ENCODE results near the gene PFDN2.
A peak's percentile ranks its signal among the peaks of the same experiment; 100 is the strongest.
"Not testable (repeated sequence)": the region's sequence is repeated elsewhere in the genome, so short reads cannot be mapped to it uniquely, and the experiment has no call there.

The PFDN2 gene

DNA sequence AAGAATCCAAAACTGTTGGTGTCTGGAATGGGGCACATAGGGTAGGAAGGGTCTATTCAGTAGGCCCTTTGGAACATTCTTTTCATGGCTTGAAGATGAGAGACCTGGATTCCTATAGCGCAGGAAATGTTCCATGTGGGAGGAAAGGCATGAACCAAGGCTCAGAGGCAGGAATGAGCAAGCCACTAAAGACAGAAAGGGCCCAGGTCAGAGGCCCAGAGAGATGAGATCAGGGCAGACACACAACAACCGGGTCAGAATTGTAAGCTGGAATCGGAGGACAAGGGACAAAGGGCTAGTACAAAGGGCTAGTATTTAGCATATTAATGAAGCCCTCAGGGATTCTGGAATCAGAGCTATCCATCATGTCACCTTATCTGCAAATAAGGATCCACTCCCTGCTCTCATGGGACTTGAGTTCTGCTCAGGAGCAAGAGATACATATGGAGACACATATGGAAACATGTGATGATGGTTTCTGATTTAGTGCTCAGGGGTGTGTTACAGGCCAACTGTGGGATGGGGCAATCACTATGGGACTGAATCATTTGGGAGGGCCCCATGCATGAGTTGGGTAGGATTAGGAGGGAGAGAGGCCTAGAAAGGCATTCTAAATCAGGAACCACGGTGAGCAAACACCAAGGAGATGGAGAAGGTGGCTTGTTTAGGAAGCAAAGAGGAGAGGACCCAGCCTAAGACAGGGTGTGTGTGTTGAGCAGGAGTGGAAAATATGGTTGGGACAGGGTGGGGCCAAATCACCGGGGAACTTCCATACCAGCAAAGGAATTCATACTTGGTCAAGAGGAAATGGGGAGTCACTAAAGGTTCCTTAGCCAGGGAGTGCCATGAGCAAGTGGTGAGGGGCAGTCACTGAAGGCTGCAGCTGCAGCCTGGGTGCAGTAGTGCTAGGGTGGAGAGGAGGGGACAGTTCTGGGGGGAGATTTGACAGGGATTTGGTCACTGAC lies 37.1 kb downstream of the PFDN2 start:
- DNase-seq (ENCODE audit: low read depth): no peak

DNA sequence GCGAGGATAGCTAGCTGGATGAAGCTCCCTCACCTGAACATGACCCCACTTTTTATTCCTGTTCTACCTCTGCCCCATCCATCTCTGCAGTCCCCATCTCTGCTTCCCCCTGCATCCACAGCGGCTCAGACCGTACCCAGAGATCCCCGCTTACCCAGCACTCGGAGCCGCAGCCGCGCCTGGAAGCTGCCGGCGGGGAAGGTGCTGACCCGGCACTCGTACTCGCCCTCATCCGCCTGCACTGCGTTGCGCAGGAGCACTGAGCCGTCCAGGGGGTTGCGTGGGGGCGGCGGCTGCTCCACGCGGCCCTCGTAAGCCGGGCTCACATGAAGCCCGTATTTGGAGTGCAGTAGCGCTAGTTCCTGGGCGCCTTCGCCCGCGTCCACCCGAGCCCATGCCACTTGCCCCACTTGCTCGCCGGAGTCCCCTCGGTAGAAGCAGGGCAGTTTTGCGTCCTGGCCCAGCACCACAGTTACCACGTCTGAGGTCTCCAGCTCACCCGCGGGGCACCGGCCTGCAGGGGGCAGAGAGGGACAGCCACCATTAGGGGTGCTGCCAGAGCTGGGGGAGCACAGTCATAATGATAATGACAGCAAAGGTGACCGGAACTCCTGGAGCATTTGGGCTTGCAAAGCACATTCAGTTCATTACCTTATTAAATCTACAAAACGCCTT lies 38.3 kb downstream of the PFDN2 start:
- no peak for DNase-seq (ENCODE audit: low read depth)

- no peak for DNase-seq (ENCODE audit: low read depth)
Measured at GRCh38 chr1:161077426-161077825, 40.4 kb downstream of the PFDN2 start.

GRCh38 chr1:161076410-161076809 lies 41.4 kb downstream of the PFDN2 start:
- no peak for DNase-seq (ENCODE audit: low read depth)

DNA sequence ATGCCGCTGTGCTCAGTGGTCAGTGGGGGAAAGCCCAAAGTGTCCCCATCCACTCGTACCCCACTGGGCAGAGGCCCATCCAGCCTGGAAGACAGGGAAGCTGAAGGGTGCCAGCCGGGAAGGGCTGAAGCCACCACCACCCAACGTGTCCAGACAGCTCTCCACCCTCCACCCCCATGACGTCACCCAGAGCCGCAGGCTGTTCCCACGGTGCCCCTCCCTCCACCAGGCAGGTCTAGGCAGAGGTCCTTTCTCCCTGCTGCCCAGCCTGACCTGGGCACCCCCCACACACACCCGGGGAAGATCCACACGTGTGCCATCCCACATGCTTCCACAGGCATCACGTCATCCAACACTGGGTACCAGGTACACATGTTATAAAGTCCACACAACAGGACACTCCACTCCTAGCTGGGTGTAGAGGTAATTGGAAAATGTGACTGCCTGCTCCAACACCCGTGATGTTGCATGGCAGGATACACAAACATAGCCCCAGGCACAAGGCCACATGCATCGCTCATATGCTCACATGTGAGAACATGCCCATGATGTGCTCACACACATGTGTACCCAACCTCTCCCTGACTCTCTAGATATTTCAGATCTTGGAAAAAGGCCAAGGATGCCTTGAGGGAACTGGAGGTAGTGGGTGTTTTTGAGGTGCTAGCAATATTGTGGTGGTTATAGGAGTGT lies 43.0 kb downstream of the PFDN2 start:
- no peak for DNase-seq (ENCODE audit: low read depth)

DNA sequence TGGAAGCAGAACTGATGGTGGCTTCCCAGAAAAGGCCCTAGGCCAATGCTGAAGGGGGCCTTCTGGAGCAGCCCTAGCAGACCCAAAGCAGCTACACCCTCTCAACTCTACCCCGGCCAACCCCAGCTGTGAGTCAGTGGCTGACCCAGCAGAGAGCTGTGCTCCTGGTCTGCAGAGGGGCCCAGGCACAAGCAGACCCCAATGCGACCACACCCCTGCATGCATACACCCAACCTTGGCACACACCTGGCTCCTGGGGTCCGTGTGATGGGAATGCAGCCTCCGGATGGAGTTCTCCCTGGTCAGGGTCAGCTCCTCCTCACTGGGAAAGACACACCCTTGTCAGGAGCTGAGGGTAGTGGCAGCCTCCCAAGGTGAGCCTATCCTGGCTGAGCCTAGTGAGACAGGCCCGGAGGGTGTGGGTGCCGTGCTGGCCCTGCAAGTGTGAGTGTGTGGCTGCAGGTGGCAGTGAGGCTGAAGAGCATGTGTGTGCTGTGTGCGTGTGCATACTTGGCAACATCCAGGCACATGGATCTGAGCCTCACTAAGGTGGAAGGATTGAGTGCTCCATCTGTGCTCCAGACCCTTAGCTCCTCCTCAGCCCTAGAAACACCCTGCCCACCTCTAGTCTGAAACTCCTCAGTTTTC lies 44.2 kb downstream of the PFDN2 start:
- DNase-seq (ENCODE audit: low read depth): no peak

- no peak for DNase-seq (ENCODE audit: low read depth)
Measured at GRCh38 chr1:161072751-161073449, 44.9 kb downstream of the PFDN2 start.

DNA sequence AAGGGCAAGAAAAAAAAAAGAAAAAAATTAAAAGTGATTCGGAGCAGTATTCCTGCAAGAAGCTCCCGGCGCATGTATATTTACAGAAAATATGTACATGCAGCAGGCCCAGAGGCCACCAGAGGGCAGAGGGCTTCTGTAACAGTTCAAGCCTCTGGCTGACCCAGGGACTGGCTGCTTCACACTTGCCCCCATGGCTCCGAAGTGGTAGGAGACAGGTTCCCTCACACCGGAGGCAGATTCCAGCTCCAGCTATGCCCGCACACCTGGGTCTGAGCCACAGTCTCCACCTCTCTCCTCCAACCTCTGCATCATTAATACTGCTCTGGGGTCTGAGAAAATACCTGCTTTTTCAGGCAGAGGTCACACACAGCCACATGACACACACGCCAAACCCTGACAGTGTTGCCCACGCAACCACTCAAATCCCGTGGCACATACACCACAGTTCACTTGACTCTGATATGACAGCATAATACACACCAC lies 45.9 kb downstream of the PFDN2 start:
- peak; percentile 17 for DNase-seq (ENCODE audit: low read depth)

DNA sequence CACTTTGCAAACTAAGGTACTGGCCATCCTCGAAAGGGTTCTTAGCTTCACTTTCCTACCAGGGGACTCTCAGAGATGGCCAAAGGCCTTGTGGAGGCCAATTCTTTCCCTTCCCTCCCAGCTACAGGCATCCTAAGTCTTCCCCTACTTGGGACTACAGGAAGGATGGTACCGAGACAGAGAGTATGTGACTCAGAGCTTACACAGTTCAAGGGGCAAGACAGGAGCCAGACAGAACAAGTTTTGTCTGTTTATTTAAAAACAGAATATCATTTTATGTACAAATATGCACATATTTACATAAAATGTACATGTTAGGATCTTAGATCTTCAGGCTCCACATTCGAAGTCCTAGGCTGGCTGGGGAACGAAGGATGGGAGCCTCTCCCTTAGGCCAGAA lies 47.1 kb downstream of the PFDN2 start:
- DNase-seq (ENCODE audit: low read depth): no peak

DNA sequence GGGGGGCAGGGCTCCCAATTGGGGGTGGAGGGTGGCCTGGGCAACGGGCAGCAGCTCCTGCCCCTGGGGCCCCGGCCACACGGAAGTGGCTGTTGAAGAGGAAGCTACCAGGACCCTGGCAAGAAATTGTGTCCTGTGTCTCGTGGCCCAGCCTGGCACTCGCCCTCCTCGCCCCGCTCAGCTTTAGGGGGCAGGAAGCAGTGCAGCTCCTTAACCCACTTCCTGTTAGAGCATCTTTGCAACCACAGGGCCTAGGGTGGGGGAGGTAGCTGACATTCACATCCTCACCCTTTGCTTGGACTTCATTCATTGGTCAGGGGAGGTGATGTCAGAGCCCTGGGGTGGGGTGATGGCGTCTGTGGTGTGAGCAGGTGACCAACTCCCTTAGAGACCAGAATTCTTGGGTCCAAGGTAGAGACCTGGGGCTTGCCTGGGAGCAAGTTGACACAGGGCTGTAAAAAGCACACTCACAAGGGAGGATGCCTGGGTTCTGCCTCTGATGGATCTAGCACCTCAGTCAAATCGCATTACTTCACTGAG lies 48.0 kb downstream of the PFDN2 start, which contains the start of gene ARHGAP30:
ARHGAP30 (minus strand) TSS at position 161 of the 540 bp plus-strand sequence. CDS start 267 bp downstream, outside the sequence.
- peak; percentile 76 for DNase-seq (ENCODE audit: low read depth)

- DNase-seq (ENCODE audit: low read depth): no peak
Measured at GRCh38 chr1:161069241-161069640, 48.6 kb downstream of the PFDN2 start.

- DNase-seq (ENCODE audit: low read depth): peak; percentile 61
Measured at GRCh38 chr1:161068306-161069234, 49.3 kb downstream of the PFDN2 start.

- DNase-seq (ENCODE audit: low read depth): no peak
Measured at GRCh38 chr1:161066694-161067093, 51.1 kb downstream of the PFDN2 start.

- not testable (repeated sequence) for DNase-seq (ENCODE audit: low read depth)
Measured at GRCh38 chr1:161065681-161066080, 52.2 kb downstream of the PFDN2 start.

- DNase-seq (ENCODE audit: low read depth): not testable (repeated sequence)
Measured at GRCh38 chr1:161063936-161064335, 53.9 kb downstream of the PFDN2 start.

DNA sequence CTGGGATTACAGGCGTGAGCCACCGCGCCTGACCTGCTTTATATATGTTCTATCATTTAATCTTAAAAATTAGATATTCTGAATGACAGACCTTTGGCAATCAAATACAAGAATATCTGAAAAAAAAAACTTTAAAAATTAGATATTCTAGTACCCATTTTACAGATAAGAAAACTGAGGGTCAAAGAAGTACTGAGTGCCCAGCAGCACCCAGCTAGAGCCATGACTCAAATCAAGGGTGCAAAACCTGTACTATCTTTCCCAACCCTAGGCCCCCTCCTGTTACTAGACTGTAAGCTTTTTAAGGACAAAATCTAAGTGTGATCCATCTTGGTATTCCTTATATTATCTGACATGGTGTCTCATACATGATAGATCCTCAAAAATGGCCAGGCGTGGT lies 56.4 kb downstream of the PFDN2 start:
- DNase-seq (ENCODE audit: low read depth): no peak

- no peak for DNase-seq (ENCODE audit: low read depth)
Measured at GRCh38 chr1:161059293-161059692, 58.5 kb downstream of the PFDN2 start.

DNA sequence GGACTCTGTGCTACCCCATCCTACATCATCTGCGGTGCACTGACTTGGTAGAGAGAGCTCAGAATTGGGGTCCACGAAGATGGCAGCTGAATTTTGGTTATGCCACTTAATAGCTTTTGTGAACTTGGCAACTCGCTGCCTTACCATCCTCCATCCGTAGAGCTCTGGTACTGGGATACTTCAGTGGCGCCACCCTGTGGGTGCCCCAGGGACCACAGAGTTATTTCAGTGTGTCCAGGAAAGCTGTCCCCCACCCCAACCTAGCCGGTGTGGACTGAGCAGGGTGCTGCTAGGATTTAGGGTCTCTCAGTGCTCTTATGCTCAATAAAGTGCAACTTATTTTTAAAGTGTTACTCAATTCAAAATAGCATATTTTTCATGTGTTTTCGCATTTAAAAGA lies 63.0 kb downstream of the PFDN2 start:
- no peak for DNase-seq (ENCODE audit: low read depth)

DNA sequence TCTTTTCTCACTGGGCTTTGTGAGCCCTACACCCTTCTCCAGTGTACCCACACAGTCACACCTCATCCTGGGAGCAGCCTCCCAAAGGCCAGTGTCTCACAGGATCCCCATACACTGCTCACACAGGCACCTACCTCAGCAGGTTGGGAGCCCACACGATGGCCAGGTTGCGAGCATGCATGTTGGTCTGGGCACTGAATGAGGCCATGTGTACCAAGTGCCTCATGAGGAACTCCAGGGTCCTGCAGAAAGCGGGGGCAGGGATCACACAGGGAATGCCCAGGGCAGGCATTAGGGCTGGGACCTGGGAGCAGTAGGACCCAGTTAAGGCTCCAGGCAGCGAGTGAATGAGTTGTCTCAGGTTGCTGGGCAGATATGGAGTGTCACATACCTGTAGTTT lies 63.6 kb downstream of the PFDN2 start:
- no peak for DNase-seq (ENCODE audit: low read depth)

GRCh38 chr1:161052899-161053298 lies 64.9 kb downstream of the PFDN2 start:
- DNase-seq (ENCODE audit: low read depth): no peak

All from activated gamma-delta T cell treated with anti-CD3 and anti-CD28 coated beads, Interleukin-2, amount 50 U/mL, for 16 hours (primary cell).